UCSD-AML1 (cell line): ENCODE data around the gene SOCS6.
"Not testable (repeated sequence)": the region's sequence is repeated elsewhere in the genome, so short reads cannot be mapped to it uniquely, and the experiment has no call there.

Source experiments
- DNase-seq: peaks from one replicate; lab custom pipeline; 2025; ENCODE audit not compliant: unreplicated experiment; lab: John Stamatoyannopoulos, UW

Gene SOCS6

GRCh38 chr18:70321616-70322015 lies 32.8 kb downstream of the SOCS6 start:
- no peak for DNase-seq

DNA sequence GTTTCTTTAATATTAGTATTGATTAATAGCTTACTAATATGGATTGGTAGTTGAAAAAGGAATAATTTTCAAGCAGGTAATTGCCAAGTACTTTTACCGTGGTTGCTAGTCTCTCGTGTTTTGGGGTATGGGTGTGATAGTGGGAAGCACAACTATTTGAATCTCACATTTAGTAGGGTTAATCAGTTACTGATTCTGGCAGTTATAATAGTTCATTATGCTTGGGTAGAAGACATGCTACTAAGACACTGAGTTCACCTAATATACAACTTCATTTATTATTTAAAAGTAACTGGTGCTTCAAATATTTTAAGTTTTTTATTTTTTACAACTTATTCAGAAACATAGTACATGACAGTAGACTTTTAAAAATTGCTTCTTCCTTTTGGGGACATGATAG lies 33.5 kb downstream of the SOCS6 start:
- DNase-seq: no peak

GRCh38 chr18:70322928-70323327 lies 34.1 kb downstream of the SOCS6 start:
- DNase-seq: no peak

DNA sequence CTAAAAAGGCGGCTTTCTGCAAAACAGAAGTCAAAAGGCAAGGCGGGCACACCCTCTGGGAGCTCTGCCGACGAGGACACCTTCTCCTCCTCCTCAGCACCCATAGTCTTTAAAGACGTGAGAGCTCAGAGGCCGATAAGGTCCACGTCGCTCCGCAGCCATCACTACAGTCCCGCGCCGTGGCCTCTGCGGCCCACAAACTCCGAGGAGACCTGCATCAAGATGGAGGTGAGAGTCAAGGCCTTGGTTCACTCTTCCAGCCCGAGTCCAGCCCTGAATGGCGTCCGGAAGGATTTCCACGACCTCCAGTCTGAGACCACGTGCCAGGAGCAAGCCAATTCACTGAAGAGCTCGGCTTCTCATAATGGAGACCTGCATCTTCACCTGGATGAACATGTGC lies 36.1 kb downstream of the SOCS6 start:
- no peak for DNase-seq

- DNase-seq: no peak
Observed at GRCh38 chr18:70326255-70326654, 37.4 kb downstream of the SOCS6 start.

DNA sequence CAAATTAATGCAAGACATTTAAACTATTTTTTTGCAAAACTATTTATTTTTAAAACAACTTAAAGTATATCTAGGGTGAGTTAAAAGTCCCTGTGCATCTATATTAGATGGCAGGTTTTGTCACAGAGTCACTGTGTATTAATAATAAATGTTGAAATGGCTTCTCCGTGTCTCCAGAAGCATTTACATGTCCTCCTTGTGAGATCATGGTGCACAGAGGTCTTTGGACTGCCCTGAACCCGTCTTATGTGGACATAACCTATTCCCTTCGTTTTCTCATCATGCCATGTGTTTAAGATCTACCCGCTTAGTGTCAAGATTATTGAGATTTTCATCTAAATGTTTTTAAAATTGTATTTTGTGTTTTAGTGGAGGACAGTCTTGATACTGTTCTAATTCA lies 39.3 kb downstream of the SOCS6 start:
- DNase-seq: no peak

- DNase-seq: no peak
Observed at GRCh38 chr18:70329071-70329470, 40.2 kb downstream of the SOCS6 start.

GRCh38 chr18:70330887-70331286 lies 42.0 kb downstream of the SOCS6 start:
- DNase-seq: no peak

DNA sequence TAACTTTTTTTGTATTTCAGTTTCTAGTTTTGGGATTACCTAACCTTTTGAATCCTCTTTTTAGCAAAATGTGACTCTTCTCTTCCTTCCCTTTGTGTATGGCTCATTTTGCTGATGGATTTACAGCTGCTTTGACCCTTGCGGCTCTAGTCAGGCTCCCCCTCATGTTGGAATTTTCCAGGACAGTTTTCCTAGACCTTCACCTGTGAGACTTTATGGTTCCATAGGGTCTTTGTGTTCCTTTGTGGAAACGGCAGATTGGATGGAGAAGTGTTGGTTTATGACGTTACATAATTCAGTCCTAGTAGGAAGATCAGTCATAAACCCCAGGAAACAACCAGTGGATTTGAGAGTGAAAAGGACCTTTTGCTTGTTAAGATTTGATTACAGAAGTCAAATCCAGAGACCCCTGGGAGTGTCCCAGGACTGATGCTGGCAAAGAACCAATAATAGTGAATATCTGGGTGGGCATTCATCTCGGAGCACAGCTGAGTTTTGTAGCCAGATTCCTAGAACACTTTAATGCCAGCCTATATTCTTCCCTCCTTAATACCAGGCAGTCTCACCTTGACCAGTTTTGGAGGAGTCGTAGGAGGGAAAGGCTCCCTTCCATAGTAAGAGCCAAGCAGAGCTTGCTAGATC lies 42.7 kb downstream of the SOCS6 start:
- no peak for DNase-seq

GRCh38 chr18:70332694-70333093 lies 43.8 kb downstream of the SOCS6 start:
- no peak for DNase-seq

DNA sequence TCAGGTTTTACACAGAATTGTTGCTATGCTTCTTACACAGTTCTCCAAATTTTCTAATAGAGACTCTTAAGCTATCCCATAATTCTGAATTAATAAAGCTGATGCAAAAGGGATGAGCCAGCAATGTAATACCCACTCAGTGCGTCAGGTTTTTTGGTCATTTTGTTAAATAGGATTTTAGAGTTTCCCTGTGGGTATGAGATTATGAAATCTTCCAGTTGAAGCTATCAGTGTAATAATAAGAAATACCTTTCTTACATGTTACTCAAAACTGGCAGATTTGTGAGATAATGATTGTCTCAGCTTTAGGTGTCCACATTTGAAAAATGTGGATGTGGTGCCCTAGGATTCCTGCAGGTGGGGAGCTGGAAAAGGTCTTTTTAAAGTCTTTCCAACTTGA lies 44.5 kb downstream of the SOCS6 start:
- no peak for DNase-seq

- no peak for DNase-seq
Observed at GRCh38 chr18:70333757-70334156, 44.9 kb downstream of the SOCS6 start.

DNA sequence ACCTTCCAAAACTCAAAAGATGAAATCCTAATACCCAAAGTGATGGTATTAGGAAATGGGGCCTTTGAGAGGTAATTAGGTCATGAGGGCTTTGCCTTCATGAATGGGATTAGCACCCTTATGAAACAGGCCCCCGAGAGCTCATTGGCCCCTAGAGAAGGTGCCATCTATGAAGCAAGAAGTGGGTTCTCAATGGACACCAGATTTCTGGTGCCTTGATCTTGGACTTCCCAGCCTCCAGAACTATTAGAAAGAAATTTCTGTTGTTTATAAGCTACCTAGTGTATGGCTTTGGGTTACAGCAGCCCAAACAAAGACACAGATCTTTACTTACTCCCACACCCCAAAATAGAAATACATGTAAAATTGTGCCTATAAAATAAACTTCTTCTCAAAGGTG lies 45.4 kb downstream of the SOCS6 start:
- DNase-seq: no peak

GRCh38 chr18:70334728-70335329 lies 46.0 kb downstream of the SOCS6 start:
- no peak for DNase-seq

DNA sequence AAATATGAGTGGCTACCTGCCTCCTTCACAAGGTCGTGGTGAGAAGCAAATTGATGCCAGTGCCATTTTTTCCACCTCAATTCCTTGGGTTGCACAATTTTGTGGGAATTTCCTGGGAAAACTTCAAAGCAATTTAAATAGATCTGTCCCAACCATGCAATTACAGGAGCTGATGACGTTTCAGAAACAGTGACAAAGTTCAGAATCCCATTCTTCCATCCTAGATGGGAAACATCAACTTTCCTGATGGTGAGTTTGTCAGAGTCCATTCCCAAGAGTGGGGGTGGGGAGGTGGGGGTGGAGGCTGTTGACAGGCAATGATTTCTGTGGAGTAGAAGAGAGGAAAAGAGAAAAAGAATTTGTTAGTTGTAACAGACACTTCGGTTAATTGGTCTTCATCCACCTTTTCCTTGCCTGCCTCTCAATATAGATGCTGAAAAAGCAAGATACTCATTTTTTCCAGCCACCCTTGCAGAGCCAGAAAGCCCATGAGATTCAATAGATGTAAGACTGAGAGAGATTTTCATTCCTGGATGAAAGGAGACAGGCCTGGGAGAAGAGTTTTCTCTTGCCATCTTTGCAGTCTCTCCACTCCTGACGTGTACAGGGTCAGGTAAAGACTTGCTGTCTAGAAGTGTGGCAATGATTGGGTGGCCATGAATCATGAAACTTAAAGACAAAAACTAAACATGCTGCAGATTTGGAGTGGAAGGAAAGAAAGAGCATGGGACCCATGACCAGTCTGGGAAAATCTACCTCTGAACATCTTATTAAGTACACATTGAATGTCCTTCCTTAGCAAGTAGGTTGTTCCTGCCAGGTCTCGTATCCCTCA lies 47.3 kb downstream of the SOCS6 start:
- no peak for DNase-seq

DNA sequence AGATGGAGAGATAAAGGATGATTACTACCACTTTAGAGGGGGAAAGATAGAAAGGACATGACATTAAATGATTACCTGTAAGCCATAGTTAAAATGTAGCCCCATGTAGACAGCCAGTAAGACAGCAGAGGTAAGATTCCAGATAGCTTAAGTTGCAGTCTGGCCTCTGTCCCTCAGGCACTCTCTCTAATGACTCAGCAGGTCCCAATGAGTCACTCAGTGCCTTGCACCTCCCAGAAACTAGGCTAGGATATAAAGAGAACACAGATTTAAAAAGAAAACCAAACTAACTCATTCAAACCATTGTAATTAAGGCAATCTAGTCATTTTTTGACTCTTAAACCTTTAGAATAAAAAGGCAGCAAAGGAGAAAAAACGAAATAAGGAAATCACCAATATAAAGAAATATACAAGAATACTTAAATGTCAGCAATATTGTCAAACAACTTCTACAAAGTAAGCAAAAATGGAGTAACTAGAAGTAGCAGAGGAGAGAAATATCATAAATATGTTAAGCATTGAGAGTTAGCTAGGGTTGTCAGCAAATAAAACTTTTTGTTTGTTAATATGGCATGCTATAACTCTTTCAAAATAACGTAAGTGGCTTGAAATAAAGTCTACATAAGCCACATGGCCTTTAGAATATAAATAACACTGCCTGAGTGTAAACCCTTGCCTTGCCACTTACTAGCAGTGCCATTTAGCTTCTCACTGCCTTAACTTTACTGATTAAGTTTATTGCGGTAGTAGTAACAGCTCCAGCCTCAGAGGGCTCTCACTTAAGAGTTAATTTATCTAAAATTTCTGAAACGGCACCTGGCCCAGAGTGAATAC lies 48.5 kb downstream of the SOCS6 start:
- DNase-seq: no peak

GRCh38 chr18:70338890-70339289 lies 50.0 kb downstream of the SOCS6 start:
- DNase-seq: no peak

DNA sequence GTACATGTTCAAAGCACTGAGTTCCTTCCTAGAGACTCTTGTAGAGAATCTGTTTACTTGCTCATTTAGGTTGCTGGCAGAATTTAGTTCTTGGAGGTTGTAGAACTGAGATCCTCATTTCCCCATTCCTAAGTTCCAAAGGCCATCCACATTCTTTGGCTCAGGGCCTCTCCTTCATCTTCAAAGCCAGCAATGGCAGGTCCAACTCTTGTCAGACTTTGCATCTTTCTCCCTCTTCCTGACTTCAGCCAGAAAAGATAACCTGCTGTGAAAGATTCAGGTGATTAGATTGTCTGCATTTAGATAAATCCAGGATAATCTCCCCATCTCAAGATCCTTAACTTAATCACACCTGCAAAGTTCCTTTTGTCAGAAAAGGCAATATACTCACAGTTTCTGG lies 51.1 kb downstream of the SOCS6 start:
- DNase-seq: no peak

DNA sequence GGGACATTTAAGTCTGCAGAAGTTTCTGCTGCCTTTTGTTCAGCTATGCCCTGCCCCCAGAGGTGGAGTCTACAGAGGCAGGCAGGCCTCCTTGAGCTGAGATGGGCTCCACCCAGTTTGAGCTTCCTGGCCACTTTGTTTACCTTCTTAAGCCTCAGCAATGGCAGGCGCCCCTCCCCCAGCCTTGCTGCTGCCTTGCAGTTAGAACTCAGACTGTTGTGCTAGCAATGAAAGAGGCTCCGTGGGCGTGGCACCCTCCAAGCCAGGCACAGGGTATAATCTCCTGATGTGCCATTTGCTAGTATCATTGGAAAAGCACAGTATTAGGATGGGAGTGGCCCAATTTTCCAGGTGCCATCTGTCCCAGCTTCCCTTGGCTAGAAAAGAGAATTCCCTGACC lies 59.6 kb downstream of the SOCS6 start:
- DNase-seq: not testable (repeated sequence)

DNA sequence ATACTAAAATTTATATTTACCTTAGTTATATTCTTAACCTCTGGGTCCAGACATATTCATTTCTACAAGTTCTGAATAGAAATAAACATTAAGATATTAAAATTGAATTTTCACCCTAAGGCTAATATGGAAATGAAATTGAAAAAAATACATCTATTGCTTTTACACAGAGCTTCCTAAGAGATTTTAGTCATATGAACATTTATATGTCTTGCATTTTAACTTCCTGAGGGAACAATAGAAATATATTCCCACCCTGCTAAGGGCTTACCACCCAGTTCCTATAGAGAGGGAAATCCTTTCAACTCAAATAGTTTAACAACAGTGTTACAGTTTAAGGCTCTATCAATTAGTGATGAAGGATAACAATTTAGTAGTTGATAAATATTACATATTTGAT lies 60.5 kb downstream of the SOCS6 start:
- no peak for DNase-seq

GRCh38 chr18:70354080-70354479 lies 65.2 kb downstream of the SOCS6 start:
- DNase-seq: no peak
